Skeletal muscle cell (primary cell): ENCODE results near the gene ACBD3.
"Not testable (repeated sequence)": the region's sequence is repeated elsewhere in the genome, so short reads cannot be mapped to it uniquely, and the experiment has no call there.

Source experiments
- DNase-seq: peaks from one replicate; pipeline ENCODE4 v3.0.0-alpha.2; 2010; ENCODE audit warnings: low read depth
- H3K4me3 ChIP-seq: 2 replicates; pipeline ENCODE4 v1.5.1; 2011; ENCODE audit warnings: low read depth, mild to moderate bottlenecking, control low read depth, low read length, moderate library complexity

Gene ACBD3

GRCh38 chr1:226202666-226203065 lies 16.1 kb upstream of the ACBD3 start:
- not testable (repeated sequence) for H3K4me3 ChIP-seq, DNase-seq

DNA sequence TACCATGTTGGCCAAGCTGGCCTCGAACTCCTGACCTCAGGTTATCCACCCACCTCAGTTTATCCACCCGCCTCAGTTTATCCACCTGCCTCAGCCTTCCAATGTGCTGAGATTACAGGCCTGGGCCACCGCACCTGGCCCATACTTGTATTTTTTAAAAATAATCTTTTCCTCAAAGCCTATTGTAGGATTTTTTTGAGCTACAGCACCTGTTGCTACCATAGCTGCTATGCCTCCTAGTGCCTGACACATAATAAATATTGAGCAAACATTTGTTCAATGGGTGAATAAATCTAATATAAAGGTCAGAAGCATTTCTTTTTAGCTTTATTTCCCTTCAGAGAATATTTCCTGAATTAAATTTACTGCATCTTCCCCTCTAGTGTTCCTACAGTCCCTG lies 15.7 kb upstream of the ACBD3 start:
- no peak for DNase-seq
- H3K4me3 ChIP-seq = no peak overlapping the region

DNA sequence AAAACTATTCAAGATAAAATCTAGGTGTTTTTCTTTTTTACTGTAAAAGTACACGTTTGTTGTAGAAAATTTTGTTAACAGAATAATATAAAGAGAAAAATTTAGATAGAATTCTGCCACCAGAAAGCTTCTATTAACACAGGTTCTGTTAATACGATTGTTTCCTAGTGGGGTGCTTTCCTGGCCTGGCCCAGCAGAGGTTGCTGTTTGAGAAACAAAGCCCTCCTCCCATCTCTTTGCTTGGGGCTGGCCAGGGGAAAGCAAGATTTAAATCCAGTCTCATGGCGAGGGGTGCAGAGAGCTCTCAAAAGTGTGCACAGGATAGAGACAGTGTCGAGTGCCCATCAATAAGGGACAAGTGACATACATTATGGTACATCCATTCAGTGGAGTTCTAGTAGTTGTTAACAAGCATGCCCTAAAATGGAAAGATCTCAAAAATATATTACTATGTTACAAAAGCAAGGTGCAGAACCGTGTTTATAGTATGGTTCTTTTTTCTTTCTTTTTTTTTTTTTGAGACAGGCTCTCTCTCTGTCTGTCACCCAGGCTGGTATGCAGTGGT lies 14.6 kb upstream of the ACBD3 start:
- DNase-seq = no peak
- no peak overlapping the region for H3K4me3 ChIP-seq

DNA sequence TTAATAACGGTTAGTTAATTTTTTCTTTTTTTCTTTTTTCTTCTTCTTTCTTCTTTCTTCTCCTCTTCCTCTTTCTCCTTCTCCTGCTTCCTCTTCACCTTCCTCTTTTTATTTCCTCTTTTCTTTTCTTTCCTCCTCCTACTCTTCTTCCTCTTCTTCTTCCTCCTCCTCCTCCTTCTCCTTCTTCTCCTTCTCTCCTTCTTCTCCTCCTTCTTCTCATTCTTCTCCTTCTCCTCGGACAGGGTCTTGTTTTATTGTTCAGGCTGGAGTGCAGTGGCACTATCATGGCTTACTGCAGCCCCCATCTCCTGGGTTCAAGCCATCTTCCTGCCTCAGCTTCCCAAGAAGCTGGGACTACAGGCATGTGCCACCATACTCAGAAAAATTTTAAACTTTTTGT lies 13.4 kb upstream of the ACBD3 start:
- no peak overlapping the region for H3K4me3 ChIP-seq
- no peak for DNase-seq

DNA sequence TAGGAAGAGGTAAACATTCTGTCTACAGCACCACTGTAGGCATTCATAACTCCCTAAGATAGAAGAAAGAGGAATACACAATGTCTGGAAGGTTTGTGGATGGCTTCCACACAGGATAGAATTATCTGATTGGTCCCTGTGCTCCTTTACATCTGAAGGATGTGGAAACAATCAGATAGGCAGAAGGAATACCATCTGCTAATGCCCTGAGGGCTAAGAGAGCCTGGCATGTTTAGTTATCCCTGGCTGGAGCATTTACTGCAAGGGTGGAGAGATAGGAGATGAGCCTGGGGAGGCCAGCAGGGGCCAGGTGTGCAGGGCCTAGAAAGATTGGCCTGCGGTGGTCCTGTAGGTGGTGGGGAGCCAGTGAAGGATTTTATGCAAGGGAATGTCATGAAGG lies 8.6 kb upstream of the ACBD3 start:
- no peak overlapping the region for H3K4me3 ChIP-seq
- no peak for DNase-seq

DNA sequence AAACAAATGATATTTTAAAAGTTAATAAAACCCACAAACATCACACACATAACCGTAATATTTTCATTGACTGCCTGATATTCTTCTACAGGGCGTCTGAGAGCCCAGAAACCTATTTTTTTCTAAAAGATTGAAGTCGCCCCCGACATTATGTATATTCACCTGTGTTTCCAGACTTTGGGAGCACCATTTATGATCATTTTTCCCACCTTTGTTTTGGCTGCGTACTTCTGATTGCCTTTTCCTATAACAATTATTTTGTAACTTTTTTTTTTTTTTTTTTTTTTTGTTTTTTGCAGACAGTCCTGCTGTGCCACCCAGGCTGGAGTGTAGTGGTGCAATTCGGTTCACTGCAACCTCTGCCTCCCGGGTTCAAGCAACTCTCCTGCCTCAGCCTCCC lies 839 bp upstream of the ACBD3 start:
- H3K4me3 ChIP-seq = peak overlapping the region; percentile 97
- DNase-seq = no peak

DNA sequence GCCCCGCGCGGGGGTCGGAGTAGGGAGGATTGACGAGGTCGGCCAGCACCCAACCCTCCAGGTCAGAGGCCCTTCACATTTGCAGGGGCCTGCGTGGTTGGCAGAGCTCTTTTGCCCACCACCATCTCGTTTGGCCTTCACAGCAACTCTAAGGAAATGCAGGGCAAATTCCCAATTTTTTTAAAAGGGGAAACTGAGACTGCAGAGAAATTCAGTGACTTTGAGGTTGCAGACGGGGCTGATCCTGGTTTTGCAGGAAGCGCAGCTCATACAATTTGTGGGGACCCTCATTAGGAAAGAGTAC lies 430 bp upstream of the ACBD3 start:
- DNase-seq = no peak
- H3K4me3 ChIP-seq = peak overlapping the region; percentile 97

GRCh38 chr1:226185141-226186036 lies 1.2 kb downstream of the ACBD3 start:
- peak overlapping the region; percentile 97 for H3K4me3 ChIP-seq
- DNase-seq = no peak

GRCh38 chr1:226181996-226182714 lies 4.4 kb downstream of the ACBD3 start:
- H3K4me3 ChIP-seq = no peak overlapping the region
- DNase-seq = peak; percentile 10

- H3K4me3 ChIP-seq = no peak overlapping the region
- no peak for DNase-seq
Measured at GRCh38 chr1:226176870-226177269, 9.7 kb downstream of the ACBD3 start.

DNA sequence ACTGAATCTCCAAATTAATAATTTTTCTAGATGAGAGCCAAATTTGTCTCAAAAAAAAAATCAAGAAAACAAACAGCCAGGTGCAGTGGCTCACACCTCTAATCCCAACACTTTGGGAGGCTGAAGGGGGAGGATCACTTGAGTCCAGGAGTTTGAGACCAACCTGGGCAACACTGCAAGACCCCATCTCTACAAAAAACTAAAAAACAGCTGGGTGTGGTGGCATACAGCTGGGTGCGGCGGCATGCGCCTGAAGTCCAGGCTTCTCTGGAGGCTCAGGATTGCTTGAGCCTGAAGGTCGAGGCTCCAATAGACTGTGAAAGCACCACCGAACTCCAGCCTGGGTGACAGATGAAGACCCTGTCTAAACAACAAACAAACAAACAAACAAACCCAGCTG lies 14.0 kb downstream of the ACBD3 start:
- no peak for DNase-seq
- H3K4me3 ChIP-seq = no peak overlapping the region

GRCh38 chr1:226166341-226166740 lies 20.2 kb downstream of the ACBD3 start:
- DNase-seq = no peak
- no peak overlapping the region for H3K4me3 ChIP-seq

GRCh38 chr1:226164154-226164553 lies 22.4 kb downstream of the ACBD3 start:
- no peak for DNase-seq
- H3K4me3 ChIP-seq = no peak overlapping the region

GRCh38 chr1:226162898-226163297 lies 23.6 kb downstream of the ACBD3 start:
- DNase-seq = no peak
- no peak overlapping the region for H3K4me3 ChIP-seq

DNA sequence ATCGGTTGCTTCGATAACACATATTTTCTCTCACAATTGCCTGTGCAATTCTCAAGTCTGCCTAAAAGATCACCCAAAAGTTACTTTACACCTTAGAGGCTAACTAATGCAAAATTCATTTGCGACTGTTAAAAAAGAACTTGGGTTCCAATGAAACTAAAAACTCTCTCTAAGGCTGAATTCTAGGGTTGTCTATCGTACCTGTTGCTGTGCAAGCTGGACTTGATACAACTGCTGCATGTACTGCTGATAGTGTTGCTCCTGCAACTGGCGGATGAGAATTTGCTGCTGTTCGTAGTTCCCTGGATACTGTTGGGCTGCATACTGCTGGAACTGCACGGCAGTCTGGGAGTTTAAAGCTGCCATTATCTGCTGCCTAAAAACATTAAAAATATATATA lies 27.6 kb downstream of the ACBD3 start:
- no peak overlapping the region for H3K4me3 ChIP-seq
- DNase-seq = no peak

- H3K4me3 ChIP-seq = no peak overlapping the region
- no peak for DNase-seq
Measured at GRCh38 chr1:226158457-226158856, 28.1 kb downstream of the ACBD3 start.

DNA sequence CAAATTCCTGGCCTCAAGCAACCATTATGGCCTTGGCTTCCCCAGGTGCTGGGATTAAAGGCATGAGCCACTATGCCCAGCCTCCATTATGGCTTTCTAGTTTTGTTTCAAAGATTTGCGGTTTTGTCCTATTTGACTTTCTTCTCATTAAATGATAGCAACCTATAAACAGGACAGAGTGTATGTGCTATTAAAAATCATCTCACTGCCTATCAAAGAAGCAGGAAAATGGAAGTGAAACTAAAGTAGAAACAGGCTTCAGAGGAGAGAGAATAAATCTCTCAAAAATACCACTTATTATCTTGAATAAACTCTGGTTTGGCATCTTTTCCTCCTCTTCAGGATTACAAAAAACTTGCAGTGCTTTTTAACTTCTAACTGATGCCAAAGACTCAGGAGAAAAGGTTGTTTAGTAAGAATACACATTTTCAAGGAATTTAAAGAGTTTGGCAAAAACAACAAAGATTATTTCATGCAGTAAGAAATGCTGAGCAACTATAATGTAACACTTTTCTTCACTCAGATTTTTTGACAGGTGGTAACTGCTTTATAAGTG lies 28.7 kb downstream of the ACBD3 start:
- DNase-seq = no peak

GRCh38 chr1:226154593-226154992 lies 31.9 kb downstream of the ACBD3 start:
- no peak overlapping the region for H3K4me3 ChIP-seq
- no peak for DNase-seq

More for the DNA sequence above, 28.7 kb downstream of the ACBD3 start:
- no peak overlapping the region for H3K4me3 ChIP-seq

GRCh38 chr1:226149806-226150205 lies 36.7 kb downstream of the ACBD3 start:
- no peak overlapping the region for H3K4me3 ChIP-seq
- no peak for DNase-seq

GRCh38 chr1:226148121-226148648 lies 38.4 kb downstream of the ACBD3 start:
- no peak overlapping the region for H3K4me3 ChIP-seq

More at GRCh38 chr1:226148121-226148648, 38.4 kb downstream of the ACBD3 start:
- DNase-seq = no peak
